Measurements from ENCODE around the gene ACAT2. TPM values are rescaled to one million over a fixed set of nuclear protein-coding genes. Genes with fewer than 3 reads are reported as not detected.

Gene ACAT2
- total and polyA plus RNA-seq, 12 donors = 3.4 to 15.3 (median 5.8) TPM

GRCh38 chr6:159800141-159800865, 38.5 kb downstream of the ACAT2 start, which contains the start of gene PNLDC1:
Gene PNLDC1 (plus strand): TSS chr6:159800276. CDS start chr6:159800308, 32 bp downstream.
- Histone ChIP-seq H3K4me3 (peak within 1 kb of the TSS in 1 of 10 donors; percentile 7), H3K27ac (no peak within 1 kb of the TSS), H3K9me3 (no peaks in the 10 kb centered on the region), H3K36me3 (peaks cover 0 to 51% (median 33%) of the 10 kb centered on the region in 9 donors), H3K27me3 (no peaks in the 10 kb centered on the region), H3K4me1 (no peaks in the 10 kb centered on the region)
- TF ChIP-seq, protein P1, sequence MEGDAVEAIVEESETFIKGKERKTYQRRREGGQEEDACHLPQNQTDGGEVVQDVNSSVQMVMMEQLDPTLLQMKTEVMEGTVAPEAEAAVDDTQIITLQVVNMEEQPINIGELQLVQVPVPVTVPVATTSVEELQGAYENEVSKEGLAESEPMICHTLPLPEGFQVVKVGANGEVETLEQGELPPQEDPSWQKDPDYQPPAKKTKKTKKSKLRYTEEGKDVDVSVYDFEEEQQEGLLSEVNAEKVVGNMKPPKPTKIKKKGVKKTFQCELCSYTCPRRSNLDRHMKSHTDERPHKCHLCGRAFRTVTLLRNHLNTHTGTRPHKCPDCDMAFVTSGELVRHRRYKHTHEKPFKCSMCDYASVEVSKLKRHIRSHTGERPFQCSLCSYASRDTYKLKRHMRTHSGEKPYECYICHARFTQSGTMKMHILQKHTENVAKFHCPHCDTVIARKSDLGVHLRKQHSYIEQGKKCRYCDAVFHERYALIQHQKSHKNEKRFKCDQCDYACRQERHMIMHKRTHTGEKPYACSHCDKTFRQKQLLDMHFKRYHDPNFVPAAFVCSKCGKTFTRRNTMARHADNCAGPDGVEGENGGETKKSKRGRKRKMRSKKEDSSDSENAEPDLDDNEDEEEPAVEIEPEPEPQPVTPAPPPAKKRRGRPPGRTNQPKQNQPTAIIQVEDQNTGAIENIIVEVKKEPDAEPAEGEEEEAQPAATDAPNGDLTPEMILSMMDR (IDR thresholded peaks at IDR 0.05) = no peak
- ATAC-seq = peak in 3 of 8 donors; percentile 11 to 38 (median 20)
- intact Hi-C loops (cut with DNase I) = no loop called here
- 87% methylated on average over 50 of the region's 50 CpGs for WGBS, 2 donors
- DNase-seq = no peak

DNA sequence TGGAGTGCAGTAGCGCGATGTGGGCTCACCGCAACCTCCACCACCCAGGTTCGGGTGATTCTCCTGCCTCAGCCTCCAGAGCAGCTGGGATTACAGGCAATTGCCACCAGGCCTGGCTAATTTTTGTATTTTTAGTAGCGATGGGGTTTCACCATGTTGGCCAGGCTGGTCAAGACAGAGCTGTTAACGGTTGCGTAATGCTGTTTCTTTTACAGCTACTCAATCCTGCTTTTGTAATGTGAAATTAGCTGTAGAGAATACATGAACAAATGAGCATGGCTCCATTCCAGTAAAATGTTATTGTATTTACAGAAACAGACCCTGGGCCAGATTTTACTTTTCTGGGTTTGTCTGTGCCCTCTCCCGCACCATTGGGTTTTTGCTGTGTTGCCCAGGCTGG, 40.1 kb downstream of the ACAT2 start:
- peaks cover 0 to 7% (median 0%) of the 10 kb centered on the region in 9 donors for H3K4me1 ChIP-seq

DNA sequence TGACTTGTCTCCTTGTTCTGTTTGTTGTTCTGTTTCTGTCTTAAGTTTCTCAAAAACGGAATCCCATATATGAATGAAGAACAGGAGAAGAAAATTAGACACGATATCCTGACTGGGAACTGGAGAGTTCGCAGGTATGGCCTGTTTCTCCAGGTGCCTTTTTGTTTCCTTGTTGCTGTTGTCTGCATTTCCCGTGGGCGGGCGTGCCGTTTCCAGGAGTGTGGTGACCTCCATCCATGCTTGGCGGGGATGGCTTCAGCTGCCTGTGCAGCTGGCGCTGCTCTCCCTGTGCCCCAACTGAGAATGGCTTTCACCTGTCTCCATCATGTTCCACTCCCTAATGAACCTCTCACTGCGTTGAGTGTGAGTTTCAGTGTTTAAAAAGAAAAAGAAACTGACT, 42.7 kb downstream of the ACAT2 start:
- no peak for DNase-seq
- no peak overlapping the region for H3K4me3 ChIP-seq
- no peak for ATAC-seq
- H3K4me1 ChIP-seq = peaks cover 0 to 7% (median 0%) of the 10 kb centered on the region in 9 donors
- H3K27me3 ChIP-seq = no peaks in the 10 kb centered on the region
- TF ChIP-seq, protein P1 (IDR thresholded peaks at IDR 0.05) = no peak
- H3K9me3 ChIP-seq = no peaks in the 10 kb centered on the region
- WGBS, 2 donors = 88 to 92% methylated on average over 10 of the region's 10 CpGs
- intact Hi-C loops (cut with DNase I) = no loop called here
- no peak overlapping the region for H3K27ac ChIP-seq
- peaks cover 0 to 10% (median 6%) of the 10 kb centered on the region in 9 donors for H3K36me3 ChIP-seq

More for the DNA sequence above, 40.1 kb downstream of the ACAT2 start:
- intact Hi-C loops (cut with DNase I) = no loop called here
- H3K27me3 ChIP-seq = no peaks in the 10 kb centered on the region
- TF ChIP-seq, protein P1 (IDR thresholded peaks at IDR 0.05) = no peak
- DNase-seq = no peak
- H3K27ac ChIP-seq = no peak overlapping the region
- H3K4me3 ChIP-seq = no peak overlapping the region
- peaks cover 0 to 36% (median 30%) of the 10 kb centered on the region in 9 donors for H3K36me3 ChIP-seq
- H3K9me3 ChIP-seq = no peaks in the 10 kb centered on the region
- whole genome bisulfite sequencing, 2 donors = 94 to 96% methylated on average over 8 of the region's 8 CpGs
- ATAC-seq = no peak

GRCh38 chr6:159805440-159806020, 43.7 kb downstream of the ACAT2 start:
- DNase-seq (no peak), ATAC-seq (no peak)
- H3K9me3 ChIP-seq = no peaks in the 10 kb centered on the region
- H3K4me3 ChIP-seq = no peak overlapping the region
- TF ChIP-seq, protein P1 (IDR thresholded peaks at IDR 0.05) = no peak
- no peaks in the 10 kb centered on the region for H3K27me3 ChIP-seq
- intact Hi-C loops (cut with DNase I) = no loop called here
- H3K36me3 ChIP-seq = peaks cover 0 to under 1% (median 0%) of the 10 kb centered on the region in 9 donors
- peaks cover 0 to 7% (median 0%) of the 10 kb centered on the region in 9 donors for H3K4me1 ChIP-seq
- 85 to 94% methylated on average over 6 of the region's 6 CpGs for WGBS, 2 donors
- no peak overlapping the region for H3K27ac ChIP-seq

All from heart right ventricle (tissue), 16 donors.